Measurements from ENCODE around the gene AGAP1.

DNA sequence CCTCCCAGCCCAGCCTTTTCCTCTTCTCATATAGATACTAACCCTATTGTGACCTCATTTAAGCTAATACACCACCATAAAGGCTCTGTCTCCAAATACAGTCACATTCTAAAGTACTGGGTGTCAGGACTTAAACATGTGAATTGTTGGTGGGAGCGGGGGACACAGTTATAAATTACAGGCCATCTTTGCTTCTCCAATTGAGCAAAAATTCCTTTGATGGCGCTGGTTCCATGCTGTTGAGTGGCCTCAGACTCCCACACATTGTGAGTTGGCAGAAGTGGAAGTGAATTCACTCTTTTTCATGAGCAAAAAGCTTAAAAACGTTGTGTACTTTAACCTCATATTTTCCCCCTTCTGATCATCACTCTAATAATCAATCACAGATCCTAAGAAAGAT is 628.4 kb downstream of the AGAP1 start:
- TF ChIP-seq CTCF (IDR thresholded peaks at IDR 0.05 in 8 of 11, conservative IDR thresholded peaks at IDR 0.05 in 3 of 11), result no peak
- TF ChIP-seq POLR2A (IDR thresholded peaks at IDR 0.05), result no peak
- no peak for TF ChIP-seq POLR2AphosphoS5 (IDR thresholded peaks at IDR 0.05)

All from spleen (tissue), 7 donors.